GM12878 (cell line): ENCODE results near the gene CNTD1. TPM values are rescaled to one million over a fixed set of nuclear protein-coding genes. Genes with fewer than 3 reads are reported as not detected.

Experiments used
- ATAC-seq: fragments of 200-7000 bp; cut with Tn5 transposase; 3 replicates; pipeline ENCODE4 v1.9.1; 2020; ENCODE audit warnings: mild to moderate bottlenecking, moderate library complexity
- BruUV-seq: library from RNA; stranded (reverse); fragments of 400-500 nt; replicated peaks from 2 replicates; lab custom pipeline; 2021; lab: Mats Ljungman, UMichigan
- CTCF ChIA-PET: fragments of 300-600 bp; sonication (Branson Sonifier 250); formaldehyde crosslinking; extraction: SDS; loops from one replicate; lab custom pipeline; 2021; ENCODE audit warnings: inconsistent platforms; lab: Yijun Ruan, JAX
- POLR2A ChIA-PET: fragments of 350-600 bp; formaldehyde crosslinking; extraction: SDS; loops from one replicate; lab custom pipeline; 2021; ENCODE audit warnings: inconsistent platforms; lab: Charles Lee
- RAD21 ChIA-PET: fragments of 300-600 bp; sonication (Branson Sonifier 250); formaldehyde crosslinking; loops from one replicate; lab custom pipeline; 2023; ENCODE audit warnings: antibody characterized with exemption; ENCODE audit not compliant: unreplicated experiment; lab: Charles Lee
- SMC1A ChIA-PET: fragments of 300-600 bp; sonication (Branson Sonifier 250); formaldehyde crosslinking; loops from one replicate; lab custom pipeline; 2023; ENCODE audit not compliant: unreplicated experiment, uncharacterized antibody; lab: Charles Lee
- DNase-seq: peaks from one replicate; pipeline ENCODE4 v3.0.0-alpha.2; 2011; ENCODE audit warnings: low read depth, low spot score
- FAIRE-seq: peaks from 3 replicates; lab custom pipeline; 2011; peaks lifted over from hg19 to GRCh38; lab: Jason Lieb, UNC
- H2AFZ ChIP-seq: 2 replicates; pipeline ENCODE4 v1.6.0; 2011; ENCODE audit warnings: low read depth, low read length, control low read depth; ENCODE audit not compliant: control insufficient read depth
- H3K27ac ChIP-seq: 2 replicates; pipeline ENCODE4 v1.5.1; 2011; ENCODE audit warnings: control low read depth; ENCODE audit not compliant: control insufficient read depth, insufficient read depth
- H3K27me3 ChIP-seq, 2 experiments: replicated peaks in 1 of 2; 2 replicates each; pipeline versions ENCODE4 v1.6.0 to v1.6.1; 2011; ENCODE audit warnings: low read length in 1 of 2; ENCODE audit not compliant: control insufficient read depth in 2 of 2, insufficient read depth in 2 of 2
- H3K36me3 ChIP-seq, 2 experiments: 2 replicates each; pipeline ENCODE4 v1.5.1; 2011; ENCODE audit warnings: low read length in 1 of 2; ENCODE audit not compliant: control insufficient read depth in 2 of 2, insufficient read depth in 2 of 2
- H3K4me1 ChIP-seq: 2 replicates; pipeline ENCODE4 v1.6.1; 2011; ENCODE audit warnings: mild to moderate bottlenecking, low read length, moderate library complexity, mixed read lengths; ENCODE audit not compliant: control insufficient read depth, insufficient read depth
- H3K4me2 ChIP-seq: 2 replicates; pipeline ENCODE4 v1.6.0; 2011; ENCODE audit warnings: control low read depth; ENCODE audit not compliant: control insufficient read depth, insufficient read depth
- H3K4me3 ChIP-seq: fragments of 200-600 bp; sonication (generic); 2 replicates; pipeline ENCODE4 v1.5.1; 2016
- H3K79me2 ChIP-seq: 2 replicates; pipeline ENCODE4 v1.6.0; 2011; ENCODE audit warnings: low read length; ENCODE audit not compliant: control insufficient read depth, insufficient read depth
- H3K9ac ChIP-seq: 2 replicates; pipeline ENCODE4 v1.8.0; 2011; ENCODE audit warnings: low read length, control low read depth, mixed read lengths; ENCODE audit not compliant: control insufficient read depth, insufficient read depth
- H3K9me3 ChIP-seq: replicated peaks from 3 replicates; pipeline ENCODE4 v1.5.1; 2011; ENCODE audit warnings: mild to moderate bottlenecking, low read length; ENCODE audit not compliant: control insufficient read depth, insufficient read depth
- H4K20me1 ChIP-seq: 2 replicates; pipeline ENCODE4 v1.6.0; 2011; ENCODE audit not compliant: control insufficient read depth, insufficient read depth
- CUX1 ChIP-seq: IDR thresholded peaks from 2 replicates; pipeline ENCODE4 v1.6.1; 2012; ENCODE audit warnings: improper control_type of control experiment, low read depth, low read length; ENCODE audit not compliant: insufficient replicate concordance
- POLR2A ChIP-seq: IDR thresholded peaks from 2 replicates; pipeline ENCODE4 v1.6.1; 2011; ENCODE audit warnings: low read depth, mild to moderate bottlenecking, low read length
- WGBS: methylation state at CpG from one replicate; pipeline ENCODE4 v1.1.6; 2016; ENCODE audit warnings: low lambda C conversion rate; ENCODE audit not compliant: insufficient replicate concordance, insufficient coverage; ENCODE audit errors: missing lambda C conversion rate; 5-methylcytosine and 5-hydroxymethylcytosine counted together
- in situ Hi-C: fragments of 300-500 bp; cut with MboI; formaldehyde crosslinking; loops from 9 replicates; pipeline ENCODE4 v1.14.3; 2018; ENCODE audit warnings: mixed read lengths
- intact Hi-C: fragments of 100-400 bp; cut with micrococcal nuclease; formaldehyde crosslinking; loops from one replicate; pipeline ENCODE4 v1.14.2; 2022; ENCODE audit not compliant: unreplicated experiment
- polyA plus RNA-seq, 11 experiments: library from polyadenylated mRNA; depleted of rRNA in 4 of 11; unstranded in 6 of 11; stranded (reverse) in 5 of 11; fragments of >200 nt; fragmentation: Nextera tagmentation in 4 of 11; fragmentation: Illumina TruSeq in 1 of 11; extraction: Ambion mirVana in 4 of 11; extraction: Trizol in 1 of 11; gene quantifications; 1 replicate in 1 of 11; 2 replicates in 10 of 11; pipeline versions ENCODE4 v1.2.1 to v1.2.3, GENCODE V29; 2011 to 2016; ENCODE audit warnings: inconsistent platforms in 2 of 11, missing spikeins in 2 of 11, low read depth in 1 of 11
- total RNA-seq, 4 experiments: library from RNA; depleted of rRNA in 3 of 4; stranded (reverse); fragments of >200 nt in 3 of 4; fragmentation: Illumina TruSeq in 1 of 4; extraction: Trizol in 1 of 4; gene quantifications; 2 replicates each; pipeline versions ENCODE4 v1.2.1 to v1.2.3, GENCODE V29; 2013 to 2021

Gene CNTD1
- total and polyA plus RNA-seq, 10 of the 15 experiments (the other 5 are each of a cell fraction or from before 2014, with no cell fraction given): 0.06 to 1.5 (median 1.1) TPM; not detected in 4

DNA sequence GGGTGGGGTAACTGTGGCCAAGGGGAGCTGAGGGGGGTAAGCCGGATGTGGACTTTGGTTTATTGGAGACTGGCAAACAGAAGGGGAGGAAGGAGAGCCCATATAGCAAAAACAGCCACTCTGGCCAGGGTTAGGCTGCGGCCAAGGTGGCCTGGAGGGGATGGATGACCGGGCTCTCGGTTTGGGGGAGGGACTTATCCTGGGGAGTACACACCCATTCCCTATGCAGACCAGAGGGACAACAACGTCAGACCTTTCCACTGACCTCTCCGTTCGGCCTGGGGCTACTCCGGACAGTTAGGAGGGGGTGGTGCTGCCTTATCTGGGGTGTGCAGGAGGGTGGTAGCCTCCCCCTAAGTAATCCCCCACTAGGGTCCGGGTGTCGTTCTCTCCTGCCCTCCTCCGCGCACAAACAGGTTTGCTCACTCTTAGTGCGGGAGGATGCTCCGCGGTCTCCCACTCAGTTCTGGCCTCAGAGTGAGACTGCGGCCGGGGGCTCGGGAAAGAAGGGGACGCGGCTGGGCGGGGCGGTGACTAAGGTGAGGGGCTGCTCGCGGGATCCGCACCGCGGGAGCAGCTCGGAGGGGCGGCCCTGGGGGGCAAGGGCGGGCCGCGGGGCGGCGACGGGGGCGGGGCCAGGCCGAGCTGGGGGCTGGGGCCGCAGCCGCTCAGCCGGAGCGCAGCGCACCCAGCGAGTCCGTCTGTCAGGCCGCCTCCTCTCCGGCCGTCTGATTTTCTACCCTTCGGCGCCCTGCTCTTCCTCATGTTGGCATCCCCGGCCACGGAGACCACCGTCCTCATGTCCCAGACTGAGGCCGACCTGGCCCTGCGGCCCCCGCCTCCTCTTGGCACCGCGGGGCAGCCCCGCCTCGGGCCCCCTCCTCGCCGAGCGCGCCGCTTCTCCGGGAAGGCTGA, 18.5 kb upstream of the CNTD1 start, which contains the start of gene WNK4:
Gene WNK4 (plus strand): TSS at position 675 of the 915 bp plus-strand sequence. CDS start 89 bp downstream, at position 764.
- 29% methylated on average over 42 of the region's 65 CpGs for WGBS
- H3K36me3 ChIP-seq: peaks cover 5 to 7% of the 10 kb centered on the region in 2 experiments; a peak in 3 of 4 replicates
- ATAC-seq: no peak
- POLR2A ChIA-PET: no interaction called here
- no peak within 1 kb of the TSS for H3K9ac ChIP-seq
- CTCF ChIA-PET: interaction anchor here (0.6 to 0.7 kb wide), 2 partner anchors 194 to 202 kb away, joined by 3 to 4 read pairs; no protein-coding TSS in a partner anchor
- no peaks in the 10 kb centered on the region; the same call in 2 of the 3 replicates for H3K9me3 ChIP-seq
- no peaks in the 10 kb centered on the region for H3K79me2 ChIP-seq
- no peak within 1 kb of the TSS for H3K4me3 ChIP-seq
- DNase-seq: no peak
- in situ Hi-C loops: no loop called here
- H3K27ac ChIP-seq: no peak within 1 kb of the TSS
- no peaks in the 10 kb centered on the region; the same call in 1 of the 2 replicates for H4K20me1 ChIP-seq
- H3K4me2 ChIP-seq: 0 out of 2 replicates have a peak within 1 kb of the TSS, but pooled peaks have one; percentile 13
- H2AFZ ChIP-seq: no peak within 1 kb of the TSS
- peaks cover 5 to 20% of the 10 kb centered on the region in 2 experiments for H3K27me3 ChIP-seq
- RAD21 ChIA-PET: interaction anchor here (0.7 kb wide), 1 partner anchor 40 kb away, joined by 3 read pairs; no protein-coding TSS in a partner anchor
- H3K4me1 ChIP-seq: peaks cover 9% of the 10 kb centered on the region
- SMC1A ChIA-PET: no interaction called here
- no TSS peak for BruUV-seq
- 0 out of 2 replicates have a peak, but pooled peaks have one; percentile 7 for TF ChIP-seq POLR2A
- no peak for TF ChIP-seq CUX1
- intact Hi-C loops: no loop called here
- no peak for FAIRE-seq
